ENCODE data around the gene ITGB8. TPM values are rescaled to one million over a fixed set of nuclear protein-coding genes. Genes with fewer than 3 reads are reported as not detected.

The ITGB8 gene
- total RNA-seq, 1 experiment from 2014 or later: 2.4 TPM

Other genes with a start within 250 kb of the ITGB8 start
- gene MACC1, start 113.5 kb upstream of the ITGB8 start, total RNA-seq (2021; ENCODE audit: unreplicated experiment): 9.8 TPM